ENCODE data around the gene HES5. TPM values are rescaled to one million over a fixed set of nuclear protein-coding genes. Genes with fewer than 3 reads are reported as not detected.
A peak's percentile ranks its signal among the peaks of the same experiment; 100 is the strongest.

The HES5 gene
- total and polyA plus RNA-seq, 2 of the 13 experiments (the other 11 are each of a cell fraction or from before 2014, with no cell fraction given), result not detected

DNA sequence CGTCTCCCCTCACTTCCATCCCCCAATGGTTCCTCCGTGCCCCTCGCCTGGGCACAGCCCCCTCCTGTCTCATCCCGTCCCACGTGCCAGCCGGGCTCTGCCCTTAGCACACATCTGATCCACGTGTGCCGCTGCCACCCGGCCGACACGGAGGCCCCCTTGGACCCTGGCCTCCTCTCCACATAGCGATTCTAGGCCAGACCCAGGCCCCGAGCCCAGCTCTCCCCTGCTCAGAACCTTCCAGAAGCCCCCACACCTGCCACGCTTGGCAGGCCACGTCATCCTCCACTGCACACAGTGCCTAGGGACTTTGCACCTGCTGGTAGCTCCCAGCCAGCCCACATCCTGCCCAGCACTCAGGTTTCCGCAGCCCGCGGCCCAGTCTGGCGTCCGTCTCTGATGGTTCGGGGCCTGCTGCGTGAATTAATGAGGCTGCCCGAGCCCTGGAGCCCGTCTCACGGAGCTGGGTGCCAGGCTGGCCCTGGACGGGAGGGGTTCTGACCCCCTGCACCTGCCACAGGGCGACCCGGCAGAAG, 33.9 kb downstream of the HES5 start (continued):
- TF ChIP-seq NFKB2 (CRISPR knock-in tag; IDR thresholded peaks at IDR 0.05; ENCODE audit: borderline replicate concordance) (peak; percentile 18; the same call in 1 of the 2 replicates), HOXA3 (CRISPR knock-in tag; IDR thresholded peaks at IDR 0.05) (peak; percentile 70), ZNF607 (CRISPR knock-in tag; IDR thresholded peaks at IDR 0.05; ENCODE audit: borderline replicate concordance) (peak; percentile 54; the same call in 1 of the 2 replicates), XBP1 (CRISPR knock-in tag; IDR thresholded peaks at IDR 0.05) (peak; percentile 96; the same call in 1 of the 2 replicates), SALL2 (CRISPR knock-in tag; IDR thresholded peaks at IDR 0.05) (peak; percentile 49), TEAD2 (CRISPR knock-in tag; IDR thresholded peaks at IDR 0.05) (no peak), ARNTL (CRISPR knock-in tag; IDR thresholded peaks at IDR 0.05) (no peak), FOSL2 (CRISPR knock-in tag; IDR thresholded peaks at IDR 0.05) (peak; percentile 71), PHF21A (CRISPR knock-in tag; IDR thresholded peaks at IDR 0.05) (peak; percentile 51; the same call in 1 of the 2 replicates), ZNF773 (CRISPR knock-in tag; IDR thresholded peaks at IDR 0.05; ENCODE audit: borderline replicate concordance) (0 out of 2 replicates have a peak, but pooled peaks have one; percentile 49), ZFP82 (CRISPR knock-in tag; IDR thresholded peaks at IDR 0.05; ENCODE audit: borderline replicate concordance) (no peak), ZNF274 (CRISPR knock-in tag; IDR thresholded peaks at IDR 0.05) (0 out of 2 replicates have a peak, but pooled peaks have one; percentile 21), RBM22 (optimal IDR thresholded peaks at IDR 0.05; ENCODE audit: low read length) (no peak)
- TF ChIP-seq, protein P1, sequence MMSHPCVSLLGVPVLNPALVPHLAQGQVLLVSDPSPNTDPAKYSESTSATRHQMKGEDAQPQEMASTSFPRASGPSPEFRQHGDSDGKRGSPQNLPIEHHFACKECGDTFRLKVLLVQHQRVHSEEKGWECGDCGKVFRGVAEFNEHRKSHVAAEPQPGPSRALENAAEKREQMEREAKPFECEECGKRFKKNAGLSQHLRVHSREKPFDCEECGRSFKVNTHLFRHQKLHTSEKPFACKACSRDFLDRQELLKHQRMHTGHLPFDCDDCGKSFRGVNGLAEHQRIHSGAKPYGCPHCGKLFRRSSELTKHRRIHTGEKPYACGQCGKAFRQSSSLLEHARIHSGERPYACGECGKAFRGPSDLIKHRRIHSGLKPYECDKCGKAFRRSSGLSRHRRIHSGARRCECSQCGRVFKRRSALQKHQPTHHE (CRISPR knock-in tag; IDR thresholded peaks at IDR 0.05; ENCODE audit: borderline replicate concordance), result no peak
- TF ChIP-seq, protein P2, sequence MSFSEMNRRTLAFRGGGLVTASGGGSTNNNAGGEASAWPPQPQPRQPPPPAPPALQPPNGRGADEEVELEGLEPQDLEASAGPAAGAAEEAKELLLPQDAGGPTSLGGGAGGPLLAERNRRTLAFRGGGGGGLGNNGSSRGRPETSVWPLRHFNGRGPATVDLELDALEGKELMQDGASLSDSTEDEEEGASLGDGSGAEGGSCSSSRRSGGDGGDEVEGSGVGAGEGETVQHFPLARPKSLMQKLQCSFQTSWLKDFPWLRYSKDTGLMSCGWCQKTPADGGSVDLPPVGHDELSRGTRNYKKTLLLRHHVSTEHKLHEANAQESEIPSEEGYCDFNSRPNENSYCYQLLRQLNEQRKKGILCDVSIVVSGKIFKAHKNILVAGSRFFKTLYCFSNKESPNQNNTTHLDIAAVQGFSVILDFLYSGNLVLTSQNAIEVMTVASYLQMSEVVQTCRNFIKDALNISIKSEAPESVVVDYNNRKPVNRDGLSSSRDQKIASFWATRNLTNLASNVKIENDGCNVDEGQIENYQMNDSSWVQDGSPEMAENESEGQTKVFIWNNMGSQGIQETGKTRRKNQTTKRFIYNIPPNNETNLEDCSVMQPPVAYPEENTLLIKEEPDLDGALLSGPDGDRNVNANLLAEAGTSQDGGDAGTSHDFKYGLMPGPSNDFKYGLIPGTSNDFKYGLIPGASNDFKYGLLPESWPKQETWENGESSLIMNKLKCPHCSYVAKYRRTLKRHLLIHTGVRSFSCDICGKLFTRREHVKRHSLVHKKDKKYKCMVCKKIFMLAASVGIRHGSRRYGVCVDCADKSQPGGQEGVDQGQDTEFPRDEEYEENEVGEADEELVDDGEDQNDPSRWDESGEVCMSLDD (CRISPR knock-in tag; IDR thresholded peaks at IDR 0.05; ENCODE audit: borderline replicate concordance), result no peak
- TF ChIP-seq, protein P3, sequence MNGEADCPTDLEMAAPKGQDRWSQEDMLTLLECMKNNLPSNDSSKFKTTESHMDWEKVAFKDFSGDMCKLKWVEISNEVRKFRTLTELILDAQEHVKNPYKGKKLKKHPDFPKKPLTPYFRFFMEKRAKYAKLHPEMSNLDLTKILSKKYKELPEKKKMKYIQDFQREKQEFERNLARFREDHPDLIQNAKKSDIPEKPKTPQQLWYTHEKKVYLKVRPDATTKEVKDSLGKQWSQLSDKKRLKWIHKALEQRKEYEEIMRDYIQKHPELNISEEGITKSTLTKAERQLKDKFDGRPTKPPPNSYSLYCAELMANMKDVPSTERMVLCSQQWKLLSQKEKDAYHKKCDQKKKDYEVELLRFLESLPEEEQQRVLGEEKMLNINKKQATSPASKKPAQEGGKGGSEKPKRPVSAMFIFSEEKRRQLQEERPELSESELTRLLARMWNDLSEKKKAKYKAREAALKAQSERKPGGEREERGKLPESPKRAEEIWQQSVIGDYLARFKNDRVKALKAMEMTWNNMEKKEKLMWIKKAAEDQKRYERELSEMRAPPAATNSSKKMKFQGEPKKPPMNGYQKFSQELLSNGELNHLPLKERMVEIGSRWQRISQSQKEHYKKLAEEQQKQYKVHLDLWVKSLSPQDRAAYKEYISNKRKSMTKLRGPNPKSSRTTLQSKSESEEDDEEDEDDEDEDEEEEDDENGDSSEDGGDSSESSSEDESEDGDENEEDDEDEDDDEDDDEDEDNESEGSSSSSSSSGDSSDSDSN (CRISPR knock-in tag; IDR thresholded peaks at IDR 0.05), result no peak
- TF ChIP-seq, protein P4, sequence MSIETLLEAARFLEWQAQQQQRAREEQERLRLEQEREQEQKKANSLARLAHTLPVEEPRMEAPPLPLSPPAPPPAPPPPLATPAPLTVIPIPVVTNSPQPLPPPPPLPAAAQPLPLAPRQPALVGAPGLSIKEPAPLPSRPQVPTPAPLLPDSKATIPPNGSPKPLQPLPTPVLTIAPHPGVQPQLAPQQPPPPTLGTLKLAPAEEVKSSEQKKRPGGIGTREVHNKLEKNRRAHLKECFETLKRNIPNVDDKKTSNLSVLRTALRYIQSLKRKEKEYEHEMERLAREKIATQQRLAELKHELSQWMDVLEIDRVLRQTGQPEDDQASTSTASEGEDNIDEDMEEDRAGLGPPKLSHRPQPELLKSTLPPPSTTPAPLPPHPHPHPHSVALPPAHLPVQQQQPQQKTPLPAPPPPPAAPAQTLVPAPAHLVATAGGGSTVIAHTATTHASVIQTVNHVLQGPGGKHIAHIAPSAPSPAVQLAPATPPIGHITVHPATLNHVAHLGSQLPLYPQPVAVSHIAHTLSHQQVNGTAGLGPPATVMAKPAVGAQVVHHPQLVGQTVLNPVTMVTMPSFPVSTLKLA (IDR thresholded peaks at IDR 0.05), result 0 out of 2 replicates have a peak, but pooled peaks have one; percentile 26
- TF ChIP-seq, protein P5, sequence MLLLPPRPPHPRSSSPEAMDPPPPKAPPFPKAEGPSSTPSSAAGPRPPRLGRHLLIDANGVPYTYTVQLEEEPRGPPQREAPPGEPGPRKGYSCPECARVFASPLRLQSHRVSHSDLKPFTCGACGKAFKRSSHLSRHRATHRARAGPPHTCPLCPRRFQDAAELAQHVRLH (CRISPR knock-in tag; IDR thresholded peaks at IDR 0.05; ENCODE audit: borderline replicate concordance, low read depth), result 0 out of 2 replicates have a peak, but pooled peaks have one; percentile 23
- TF ChIP-seq, protein P6, sequence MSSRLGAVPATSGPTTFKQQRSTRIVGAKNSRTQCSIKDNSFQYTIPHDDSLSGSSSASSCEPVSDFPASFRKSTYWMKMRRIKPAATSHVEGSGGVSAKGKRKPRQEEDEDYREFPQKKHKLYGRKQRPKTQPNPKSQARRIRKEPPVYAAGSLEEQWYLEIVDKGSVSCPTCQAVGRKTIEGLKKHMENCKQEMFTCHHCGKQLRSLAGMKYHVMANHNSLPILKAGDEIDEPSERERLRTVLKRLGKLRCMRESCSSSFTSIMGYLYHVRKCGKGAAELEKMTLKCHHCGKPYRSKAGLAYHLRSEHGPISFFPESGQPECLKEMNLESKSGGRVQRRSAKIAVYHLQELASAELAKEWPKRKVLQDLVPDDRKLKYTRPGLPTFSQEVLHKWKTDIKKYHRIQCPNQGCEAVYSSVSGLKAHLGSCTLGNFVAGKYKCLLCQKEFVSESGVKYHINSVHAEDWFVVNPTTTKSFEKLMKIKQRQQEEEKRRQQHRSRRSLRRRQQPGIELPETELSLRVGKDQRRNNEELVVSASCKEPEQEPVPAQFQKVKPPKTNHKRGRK (CRISPR knock-in tag; IDR thresholded peaks at IDR 0.05), result no peak

Measured in HepG2 (cell line).